Measurements from ENCODE around the gene SCN2B.

DNA sequence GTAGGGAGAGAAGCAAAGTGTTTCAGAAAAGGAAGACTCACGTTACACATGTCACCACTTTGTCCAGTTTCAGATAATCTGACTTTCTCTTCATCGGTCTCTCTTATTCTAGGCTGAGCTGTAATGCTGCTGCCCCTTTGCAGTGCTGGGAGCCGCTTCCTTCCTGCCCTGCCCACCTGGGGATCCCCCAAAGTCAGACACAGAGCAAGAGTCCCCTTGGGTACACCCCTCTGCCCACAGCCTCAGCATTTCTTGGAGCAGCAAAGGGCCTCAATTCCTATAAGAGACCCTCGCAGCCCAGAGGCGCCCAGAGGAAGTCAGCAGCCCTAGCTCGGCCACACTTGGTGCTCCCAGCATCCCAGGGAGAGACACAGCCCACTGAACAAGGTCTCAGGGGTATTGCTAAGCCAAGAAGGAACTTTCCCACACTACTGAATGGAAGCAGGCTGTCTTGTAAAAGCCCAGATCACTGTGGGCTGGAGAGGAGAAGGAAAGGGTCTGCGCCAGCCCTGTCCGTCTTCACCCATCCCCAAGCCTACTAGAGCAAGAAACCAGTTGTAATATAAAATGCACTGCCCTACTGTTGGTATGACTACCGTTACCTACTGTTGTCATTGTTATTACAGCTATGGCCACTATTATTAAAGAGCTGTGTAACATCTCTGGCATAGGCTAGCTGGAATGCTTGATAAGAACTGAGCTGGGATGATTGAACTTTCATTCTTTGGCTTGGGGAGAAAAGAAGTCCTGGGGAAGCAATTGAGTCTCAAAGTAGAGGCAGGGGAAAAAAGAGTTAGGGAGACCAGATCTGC lies 58.4 kb downstream of the SCN2B start:
- TF ChIP-seq RCOR1 (IDR thresholded peaks at IDR 0.05; ENCODE audit: insufficient replicate concordance, low read length) (no peak), POLR2A (IDR thresholded peaks at IDR 0.05; ENCODE audit: low read depth, low read length) (no peak)

Data from IMR-90 (cell line).